Osteoblast (primary cell): ENCODE measurements around the gene FGFBP1. TPM values are rescaled to one million over a fixed set of nuclear protein-coding genes. Genes with fewer than 3 reads are reported as not detected.

Source experiments
- DNase-seq: peaks from one replicate; pipeline ENCODE4 v3.0.0; 2011; ENCODE audit warnings: low spot score, mixed read lengths; ENCODE audit not compliant: insufficient read length; ENCODE audit errors: missing footprints
- H2AFZ ChIP-seq: 2 replicates; pipeline ENCODE4 v1.6.0; 2011; ENCODE audit warnings: mild to moderate bottlenecking, low read length
- H3K27ac ChIP-seq: 2 replicates; pipeline ENCODE4 v1.5.1; 2011; ENCODE audit warnings: mild to moderate bottlenecking, low read depth, low read length, moderate library complexity
- H3K27me3 ChIP-seq: 2 replicates; pipeline ENCODE4 v1.6.0; 2012; ENCODE audit warnings: mild to moderate bottlenecking, control low read depth, inconsistent platforms, low read length, moderate library complexity; ENCODE audit not compliant: insufficient read depth
- H3K36me3 ChIP-seq: 2 replicates; pipeline ENCODE4 v1.5.1; 2011; ENCODE audit warnings: mild to moderate bottlenecking, low read length, control low read depth, moderate library complexity; ENCODE audit not compliant: insufficient read depth
- H3K4me1 ChIP-seq: 2 replicates; pipeline ENCODE4 v1.5.1; 2011; ENCODE audit warnings: mild to moderate bottlenecking, low read length, control low read depth, moderate library complexity; ENCODE audit not compliant: insufficient read depth
- H3K4me2 ChIP-seq: 2 replicates; pipeline ENCODE4 v1.6.0; 2011; ENCODE audit warnings: mild to moderate bottlenecking, low read length; ENCODE audit not compliant: insufficient read depth
- H3K4me3 ChIP-seq: fragments of 200-600 bp; sonication (generic); 3 replicates; pipeline ENCODE4 v1.5.1; 2012; ENCODE audit warnings: mild to moderate bottlenecking, low read length, inconsistent platforms; ENCODE audit not compliant: insufficient read depth
- H3K79me2 ChIP-seq: 2 replicates; pipeline ENCODE4 v1.6.0; 2012; ENCODE audit warnings: mild to moderate bottlenecking, low read length, control low read depth, inconsistent platforms; ENCODE audit not compliant: insufficient read depth
- H3K9me3 ChIP-seq: 2 replicates; pipeline ENCODE4 v1.5.1; 2011; ENCODE audit warnings: low read depth, low read length, control low read depth
- H4K20me1 ChIP-seq: 2 replicates; pipeline ENCODE4 v1.6.0; 2012; ENCODE audit warnings: mild to moderate bottlenecking, low read length, control low read depth; ENCODE audit not compliant: insufficient read depth
- total RNA-seq: library from RNA; depleted of rRNA; stranded (reverse); fragments of >200 nt; gene quantifications from 2 replicates; pipeline ENCODE4 v1.2.3, GENCODE V29; 2012
- TF ChIP-seq, protein P1 (sequence below): IDR thresholded peaks from 2 replicates; pipeline ENCODE4 v1.5.1; 2011; ENCODE audit warnings: mild to moderate bottlenecking, low read depth, low read length, moderate library complexity; ENCODE audit errors: extremely low read depth

Gene FGFBP1
- total RNA-seq, 1 donor: not detected

DNA sequence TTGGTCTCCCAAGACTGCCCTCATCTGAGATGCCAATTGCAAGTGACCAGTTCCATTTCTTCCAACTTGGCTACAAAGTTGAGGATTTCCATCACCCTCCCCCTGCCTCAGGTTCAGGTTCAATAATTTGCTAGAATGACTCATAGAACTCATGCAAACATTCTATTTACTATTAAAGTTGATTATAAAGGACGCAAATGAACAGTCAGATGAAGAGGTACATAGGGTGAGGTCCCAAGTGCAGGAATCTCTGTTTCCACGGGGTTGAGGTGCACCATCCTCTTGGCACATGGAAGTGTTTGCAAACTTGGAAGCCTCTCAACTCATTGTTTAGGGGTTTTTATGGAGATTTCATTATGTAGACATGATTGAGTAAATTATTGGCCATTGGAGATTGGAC, 41.0 kb downstream of the FGFBP1 start:
- no peaks in the 10 kb centered on the region for H3K79me2 ChIP-seq
- H3K4me3 ChIP-seq: no peak overlapping the region
- no peak overlapping the region for H2AFZ ChIP-seq
- H3K27me3 ChIP-seq: peaks cover 26% of the 10 kb centered on the region
- H3K4me2 ChIP-seq: no peak overlapping the region
- H3K4me1 ChIP-seq: peaks cover 14% of the 10 kb centered on the region
- H4K20me1 ChIP-seq: no peaks in the 10 kb centered on the region
- H3K27ac ChIP-seq: no peak overlapping the region
- no peaks in the 10 kb centered on the region for H3K9me3 ChIP-seq
- DNase-seq: no peak
- no peaks in the 10 kb centered on the region for H3K36me3 ChIP-seq
- TF ChIP-seq, protein P1, sequence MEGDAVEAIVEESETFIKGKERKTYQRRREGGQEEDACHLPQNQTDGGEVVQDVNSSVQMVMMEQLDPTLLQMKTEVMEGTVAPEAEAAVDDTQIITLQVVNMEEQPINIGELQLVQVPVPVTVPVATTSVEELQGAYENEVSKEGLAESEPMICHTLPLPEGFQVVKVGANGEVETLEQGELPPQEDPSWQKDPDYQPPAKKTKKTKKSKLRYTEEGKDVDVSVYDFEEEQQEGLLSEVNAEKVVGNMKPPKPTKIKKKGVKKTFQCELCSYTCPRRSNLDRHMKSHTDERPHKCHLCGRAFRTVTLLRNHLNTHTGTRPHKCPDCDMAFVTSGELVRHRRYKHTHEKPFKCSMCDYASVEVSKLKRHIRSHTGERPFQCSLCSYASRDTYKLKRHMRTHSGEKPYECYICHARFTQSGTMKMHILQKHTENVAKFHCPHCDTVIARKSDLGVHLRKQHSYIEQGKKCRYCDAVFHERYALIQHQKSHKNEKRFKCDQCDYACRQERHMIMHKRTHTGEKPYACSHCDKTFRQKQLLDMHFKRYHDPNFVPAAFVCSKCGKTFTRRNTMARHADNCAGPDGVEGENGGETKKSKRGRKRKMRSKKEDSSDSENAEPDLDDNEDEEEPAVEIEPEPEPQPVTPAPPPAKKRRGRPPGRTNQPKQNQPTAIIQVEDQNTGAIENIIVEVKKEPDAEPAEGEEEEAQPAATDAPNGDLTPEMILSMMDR: no peak

DNA sequence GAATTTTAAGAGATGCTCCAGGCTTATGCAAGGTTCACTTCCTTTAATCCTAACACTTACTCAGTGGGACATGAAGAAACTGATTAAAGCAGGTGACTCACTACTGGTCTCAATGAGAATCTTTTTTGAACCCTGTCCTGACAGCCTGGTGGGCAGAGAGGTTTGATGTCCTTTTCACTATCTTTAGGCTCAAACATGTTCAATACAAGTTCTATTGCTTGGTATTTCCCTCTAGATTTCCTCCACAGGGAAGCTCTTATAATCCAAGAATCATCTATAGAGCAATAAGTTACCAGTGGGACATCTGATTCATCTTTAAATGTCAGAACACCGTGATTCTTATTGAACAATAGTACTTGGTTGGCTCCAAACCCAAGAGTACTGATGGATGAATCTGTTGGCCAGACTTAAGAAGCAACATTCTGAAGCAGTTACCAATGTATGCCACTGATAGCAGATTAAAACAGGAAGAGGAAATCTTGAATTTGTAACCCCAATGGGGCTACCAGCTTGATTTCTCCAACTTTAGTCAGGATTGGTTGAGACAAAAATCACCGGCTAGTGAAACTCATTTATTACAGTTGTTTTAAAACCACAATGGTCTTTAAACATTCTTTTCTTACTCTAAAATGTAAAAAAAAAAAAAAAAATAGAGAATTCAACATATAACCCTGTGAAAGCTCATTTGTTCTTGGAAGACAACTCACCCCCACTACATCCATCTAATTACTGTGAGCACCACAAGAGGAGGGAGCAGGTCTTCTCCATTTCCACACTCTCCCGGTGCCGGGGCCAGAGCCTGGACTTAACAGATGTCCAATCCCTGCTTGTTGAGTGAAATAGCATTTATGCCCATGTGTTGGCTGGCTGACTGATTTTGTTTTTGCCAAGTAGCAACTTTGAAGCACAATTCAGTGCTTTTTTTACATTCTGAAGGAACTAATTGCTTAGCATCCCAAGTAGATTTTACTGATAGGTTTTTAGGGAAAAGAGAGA, 43.3 kb downstream of the FGFBP1 start:
- Histone ChIP-seq H4K20me1 (no peaks in the 10 kb centered on the region), H3K4me1 (peaks cover 14% of the 10 kb centered on the region), H3K9me3 (no peaks in the 10 kb centered on the region), H3K4me2 (no peak overlapping the region), H2AFZ (no peak overlapping the region), H3K79me2 (no peaks in the 10 kb centered on the region), H3K27ac (no peak overlapping the region), H3K4me3 (no peak overlapping the region), H3K36me3 (no peaks in the 10 kb centered on the region), H3K27me3 (peaks cover 23% of the 10 kb centered on the region)
- TF ChIP-seq, protein P1: no peak
- DNase-seq: no peak

DNA sequence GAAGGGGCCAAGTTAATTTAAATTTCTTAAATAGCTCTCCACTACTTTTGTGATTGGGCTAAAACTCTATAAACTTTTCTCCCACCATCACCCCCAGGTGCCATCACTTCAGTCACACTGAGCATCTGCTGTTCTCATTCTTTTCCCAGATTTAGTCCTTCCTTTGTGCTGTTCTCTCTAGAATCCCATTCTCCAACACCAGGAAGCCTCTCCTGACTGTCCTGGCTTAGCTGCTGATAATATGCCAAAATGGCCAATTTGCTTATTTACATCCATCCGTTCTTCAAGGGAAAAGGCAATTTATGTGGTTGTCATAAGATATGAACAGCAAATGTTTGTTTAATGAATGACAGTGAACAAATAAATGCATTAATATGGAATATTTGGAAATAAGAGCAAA, 44.1 kb downstream of the FGFBP1 start:
- Histone ChIP-seq H3K27ac (peak overlapping the region; percentile 66), H4K20me1 (no peaks in the 10 kb centered on the region), H3K4me3 (no peak overlapping the region), H3K4me1 (peaks cover 14% of the 10 kb centered on the region), H3K27me3 (peaks cover 27% of the 10 kb centered on the region), H2AFZ (no peak overlapping the region), H3K9me3 (no peaks in the 10 kb centered on the region), H3K79me2 (no peaks in the 10 kb centered on the region), H3K4me2 (peak overlapping the region; percentile 7), H3K36me3 (no peaks in the 10 kb centered on the region)
- TF ChIP-seq, protein P1: no peak
- DNase-seq: no peak

DNA sequence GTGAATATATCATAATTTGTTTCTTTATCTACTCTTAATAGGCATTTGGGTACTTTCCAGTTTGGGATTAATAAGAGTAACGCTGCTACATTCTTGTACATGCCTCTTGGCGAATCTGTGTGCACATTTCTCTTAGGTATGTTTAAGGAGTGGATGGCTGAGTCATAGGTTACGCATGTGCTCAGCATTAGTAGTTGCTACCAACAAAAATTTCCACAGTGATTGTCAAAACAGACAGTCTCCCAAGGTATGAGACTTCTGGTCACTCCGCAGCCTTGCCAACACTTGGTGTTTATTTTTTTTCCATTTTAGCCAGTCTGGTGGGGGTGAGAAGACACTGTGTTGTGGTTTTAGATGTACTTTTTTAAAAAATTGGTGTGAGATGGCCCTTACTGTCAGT, 44.6 kb downstream of the FGFBP1 start:
- H3K27ac ChIP-seq: peak overlapping the region; percentile 66
- no peaks in the 10 kb centered on the region for H3K36me3 ChIP-seq
- H3K4me1 ChIP-seq: peaks cover 14% of the 10 kb centered on the region
- no peak overlapping the region for H3K4me3 ChIP-seq
- TF ChIP-seq, protein P1: no peak
- no peak overlapping the region for H2AFZ ChIP-seq
- no peaks in the 10 kb centered on the region for H3K9me3 ChIP-seq
- H3K79me2 ChIP-seq: no peaks in the 10 kb centered on the region
- peak overlapping the region; percentile 7 for H3K4me2 ChIP-seq
- no peaks in the 10 kb centered on the region for H4K20me1 ChIP-seq
- DNase-seq: peak; percentile 55
- peaks cover 27% of the 10 kb centered on the region for H3K27me3 ChIP-seq
